MCF 10A (cell line): ENCODE data around the gene CRB1. TPM values are rescaled to one million over a fixed set of nuclear protein-coding genes. Genes with fewer than 3 reads are reported as not detected.

Source experiments
- BruUV-seq: library from RNA; stranded (reverse); fragments of 400-500 nt; replicated peaks from 2 replicates; lab custom pipeline; 2021; lab: Mats Ljungman, UMichigan
- CTCF ChIA-PET: fragments of 300-600 bp; sonication (Branson Sonifier 250); formaldehyde crosslinking; extraction: SDS; loops from one replicate; lab custom pipeline; 2021; ENCODE audit warnings: antibody characterized with exemption, inconsistent platforms; lab: Yijun Ruan, JAX
- POLR2A ChIA-PET: fragments of 300-600, 350-650 bp; sonication (Branson Sonifier 250); formaldehyde crosslinking; extraction: SDS; loops from one replicate; lab custom pipeline; 2020; ENCODE audit warnings: antibody characterized with exemption, inconsistent platforms; lab: Yijun Ruan, JAX
- DNase-seq: peaks from one replicate; pipeline ENCODE4 v3.0.0-alpha.2; 2018; ENCODE audit not compliant: unreplicated experiment
- H3K27ac Mint-ChIP-seq: one replicate; pipeline ENCODE4 v1.8.0; 2022; ENCODE audit warnings: mild to moderate bottlenecking, low read depth, mixed read lengths; ENCODE audit not compliant: unreplicated experiment
- H3K27me3 Mint-ChIP-seq: one replicate; pipeline ENCODE4 v1.8.0; 2022; ENCODE audit warnings: mixed read lengths; ENCODE audit not compliant: insufficient read depth, unreplicated experiment
- H3K36me3 Mint-ChIP-seq: one replicate; pipeline ENCODE4 v1.8.0; 2022; ENCODE audit warnings: mild to moderate bottlenecking, moderate library complexity, mixed read lengths; ENCODE audit not compliant: insufficient read depth, unreplicated experiment
- H3K4me1 Mint-ChIP-seq: one replicate; pipeline ENCODE4 v1.8.0; 2022; ENCODE audit warnings: mixed read lengths; ENCODE audit not compliant: insufficient read depth, unreplicated experiment
- H3K4me3 Mint-ChIP-seq: one replicate; pipeline ENCODE4 v1.8.0; 2022; ENCODE audit warnings: mild to moderate bottlenecking, moderate library complexity, mixed read lengths; ENCODE audit not compliant: unreplicated experiment
- H3K9me3 Mint-ChIP-seq: one replicate; pipeline ENCODE4 v1.8.0; 2022; ENCODE audit warnings: mixed read lengths; ENCODE audit not compliant: unreplicated experiment
- CTCF ChIP-seq: fragments of 200-600 bp; IDR thresholded peaks from one replicate; pipeline ENCODE4 v1.8.0; 2022; ENCODE audit warnings: antibody characterized with exemption, mild to moderate bottlenecking; ENCODE audit not compliant: unreplicated experiment
- intact Hi-C: fragments of 100-400 bp; cut with micrococcal nuclease; formaldehyde crosslinking; loops from 2 replicates; pipeline ENCODE4 v1.14.1; 2022
- total RNA-seq: library from RNA; stranded (reverse); gene quantifications from 2 replicates; pipeline ENCODE4 v1.2.3, GENCODE V29; 2022

CRB1 gene
- total RNA-seq, 1 experiment from 2014 or later = 0.65 TPM

- H3K4me3 Mint-ChIP-seq = no peak overlapping the region
- H3K27me3 Mint-ChIP-seq = no peaks in the 10 kb centered on the region
- no TSS peak for BruUV-seq
- H3K36me3 Mint-ChIP-seq = no peaks in the 10 kb centered on the region
- POLR2A ChIA-PET = no interaction called here
- no peaks in the 10 kb centered on the region for H3K4me1 Mint-ChIP-seq
- CTCF ChIA-PET = interaction anchor here (1.0 kb wide), 1 partner anchor 142 kb away, joined by 3 read pairs; no protein-coding TSS in a partner anchor
- H3K9me3 Mint-ChIP-seq = no peaks in the 10 kb centered on the region
- H3K27ac Mint-ChIP-seq = no peak overlapping the region
- intact Hi-C loops = no loop called here
- TF ChIP-seq CTCF = no peak
- no peak for DNase-seq
Observed at GRCh38 chr1:197366996-197367395, 98.9 kb downstream of the CRB1 start.

GRCh38 chr1:197367627-197368026, 99.6 kb downstream of the CRB1 start:
- Mint-ChIP-seq H3K9me3 (no peaks in the 10 kb centered on the region), H3K27ac (no peak overlapping the region), H3K27me3 (no peaks in the 10 kb centered on the region), H3K4me1 (no peaks in the 10 kb centered on the region), H3K4me3 (no peak overlapping the region), H3K36me3 (no peaks in the 10 kb centered on the region)
- ChIA-PET POLR2A (no interaction called here), CTCF (interaction anchor here (1.0 to 2.2 kb wide), 2 partner anchors 40 to 143 kb away, joined by 3 to 7 read pairs; no protein-coding TSS in a partner anchor)
- DNase-seq = no peak
- BruUV-seq = no TSS peak
- no peak for TF ChIP-seq CTCF
- intact Hi-C loops = no loop called here

- Mint-ChIP-seq H3K4me3 (no peak overlapping the region), H3K36me3 (no peaks in the 10 kb centered on the region), H3K27ac (no peak overlapping the region), H3K4me1 (no peaks in the 10 kb centered on the region), H3K27me3 (no peaks in the 10 kb centered on the region), H3K9me3 (peaks cover 4% of the 10 kb centered on the region)
- no peak for TF ChIP-seq CTCF
- DNase-seq = no peak
- BruUV-seq = no TSS peak
- POLR2A ChIA-PET = no interaction called here
- intact Hi-C loops = no loop called here
- CTCF ChIA-PET = interaction anchor here (1.1 kb wide), 1 partner anchor 18 kb away, joined by 3 read pairs; no protein-coding TSS in a partner anchor
Observed at GRCh38 chr1:197374428-197374827, 106.4 kb downstream of the CRB1 start.

- H3K4me1 Mint-ChIP-seq = no peaks in the 10 kb centered on the region
- TF ChIP-seq CTCF = no peak
- intact Hi-C loops = no loop called here
- POLR2A ChIA-PET = interaction anchor here (0.6 to 0.9 kb wide), 2 partner anchors 235 to 242 kb away, joined by 3 read pairs; no protein-coding TSS in a partner anchor
- H3K36me3 Mint-ChIP-seq = no peaks in the 10 kb centered on the region
- CTCF ChIA-PET = interaction anchor here (1.1 to 3.2 kb wide), 2 partner anchors 15 to 204 kb away, joined by 4 to 16 read pairs; no protein-coding TSS in a partner anchor
- H3K27me3 Mint-ChIP-seq = no peaks in the 10 kb centered on the region
- H3K4me3 Mint-ChIP-seq = no peak overlapping the region
- BruUV-seq = no TSS peak
- no peak overlapping the region for H3K27ac Mint-ChIP-seq
- DNase-seq = no peak
- H3K9me3 Mint-ChIP-seq = no peaks in the 10 kb centered on the region
Observed at GRCh38 chr1:197384471-197384870, 116.4 kb downstream of the CRB1 start.
